HepG2 (cell line): ENCODE measurements around the gene SMAD7. TPM values are rescaled to one million over a fixed set of nuclear protein-coding genes. Genes with fewer than 3 reads are reported as not detected.
A peak's percentile ranks its signal among the peaks of the same experiment; 100 is the strongest.

Experiments
- CEBPG ChIP-seq: IDR thresholded peaks from 2 replicates; pipeline ENCODE4 v1.6.1; 2016
- HNF1B ChIP-seq: sonication (generic); formaldehyde crosslinking; IDR thresholded peaks from 2 replicates; pipeline ENCODE4 v1.5.1; 2020; ENCODE audit warnings: mild to moderate bottlenecking, moderate library complexity, missing genetic modification reagents
- HNRNPUL1 ChIP-seq: fragments of 200-400 bp; formaldehyde crosslinking; IDR thresholded peaks from 2 replicates; pipeline ENCODE4 v1.6.1; 2017; ENCODE audit warnings: low read depth, mild to moderate bottlenecking, low read length, moderate library complexity
- IKZF1 ChIP-seq: fragments of 450-650 bp; IDR thresholded peaks from 2 replicates; pipeline ENCODE4 v1.7.1; 2016
- IRF1 ChIP-seq: sonication (generic); formaldehyde crosslinking; IDR thresholded peaks from 2 replicates; pipeline ENCODE4 v1.4.0; 2020; ENCODE audit warnings: low read depth, mild to moderate bottlenecking, missing genetic modification reagents
- JARID2 ChIP-seq: sonication (generic); formaldehyde crosslinking; IDR thresholded peaks from 2 replicates; pipeline ENCODE4 v1.8.1; 2023; ENCODE audit warnings: missing genetic modification reagents, inconsistent platforms; ENCODE audit not compliant: insufficient replicate concordance
- MED13 ChIP-seq: sonication (generic); formaldehyde crosslinking; IDR thresholded peaks from 2 replicates; pipeline ENCODE4 v1.5.0; 2020; ENCODE audit warnings: missing genetic modification reagents
- MTERF4 ChIP-seq: sonication (generic); formaldehyde crosslinking; IDR thresholded peaks from 2 replicates; pipeline ENCODE4 v1.8.0; 2023; ENCODE audit warnings: mild to moderate bottlenecking, missing genetic modification reagents
- MYC ChIP-seq: sonication (generic); formaldehyde crosslinking; IDR thresholded peaks from 2 replicates; pipeline ENCODE4 v1.9.0; 2021; ENCODE audit warnings: missing genetic modification reagents, borderline replicate concordance
- NFATC3 ChIP-seq: sonication (generic); formaldehyde crosslinking; IDR thresholded peaks from 2 replicates; pipeline ENCODE4 v1.5.1; 2020; ENCODE audit warnings: mild to moderate bottlenecking, missing genetic modification reagents
- PPARG ChIP-seq: conservative IDR thresholded peaks from 2 replicates; pipeline ENCODE4 v1.6.1; 2016; ENCODE audit warnings: missing biosample characterization, missing genetic modification reagents
- TBX2 ChIP-seq: sonication (generic); formaldehyde crosslinking; IDR thresholded peaks from 2 replicates; pipeline ENCODE4 v1.5.0; 2020; ENCODE audit warnings: missing genetic modification reagents, mild to moderate bottlenecking, borderline replicate concordance
- THYN1 ChIP-seq: sonication (generic); formaldehyde crosslinking; IDR thresholded peaks from 2 replicates; pipeline ENCODE4 v1.8.1; 2023; ENCODE audit warnings: low read depth, mild to moderate bottlenecking, moderate library complexity, missing genetic modification reagents, borderline replicate concordance
- TIGD3 ChIP-seq: sonication (generic); formaldehyde crosslinking; IDR thresholded peaks from 2 replicates; pipeline ENCODE4 v1.5.1; 2020; ENCODE audit warnings: mild to moderate bottlenecking, missing genetic modification reagents, borderline replicate concordance
- ZGPAT ChIP-seq: IDR thresholded peaks from 2 replicates; pipeline ENCODE4 v1.6.1; 2016; ENCODE audit warnings: mild to moderate bottlenecking
- ZNF30 ChIP-seq: sonication (generic); formaldehyde crosslinking; IDR thresholded peaks from 2 replicates; pipeline ENCODE4 v1.5.0; 2020; ENCODE audit warnings: mild to moderate bottlenecking, missing genetic modification reagents
- ZNF335 ChIP-seq: sonication (generic); formaldehyde crosslinking; IDR thresholded peaks from 2 replicates; pipeline ENCODE4 v1.4.0; 2020; ENCODE audit warnings: missing genetic modification reagents
- ZNF354B ChIP-seq: sonication (generic); formaldehyde crosslinking; IDR thresholded peaks from 2 replicates; pipeline ENCODE4 v1.8.0; 2022; ENCODE audit warnings: mild to moderate bottlenecking, missing genetic modification reagents
- ZNF570 ChIP-seq: sonication (generic); formaldehyde crosslinking; IDR thresholded peaks from 2 replicates; pipeline ENCODE4 v1.4.0; 2020; ENCODE audit warnings: mild to moderate bottlenecking, missing genetic modification reagents, borderline replicate concordance
- ZNF770 ChIP-seq: sonication (generic); formaldehyde crosslinking; IDR thresholded peaks from 2 replicates; pipeline ENCODE4 v1.5.0; 2020; ENCODE audit warnings: mild to moderate bottlenecking, missing genetic modification reagents
- ZSCAN25 ChIP-seq: sonication (generic); formaldehyde crosslinking; IDR thresholded peaks from 2 replicates; pipeline ENCODE4 v1.8.0; 2022; ENCODE audit warnings: mild to moderate bottlenecking, missing genetic modification reagents
- polyA plus RNA-seq, 8 experiments: library from polyadenylated mRNA; depleted of rRNA in 3 of 8; stranded (reverse) in 7 of 8; unstranded in 1 of 8; fragments of >200 nt; fragmentation: Illumina TruSeq in 4 of 8; extraction: Trizol in 4 of 8; gene quantifications; 2 replicates each; pipeline versions ENCODE4 v1.2.1 to v1.2.3, GENCODE V29; 2011 to 2016; ENCODE audit warnings: low read depth in 4 of 8, missing spikeins in 1 of 8, mixed read lengths in 1 of 8; ENCODE audit not compliant: insufficient read depth in 1 of 8
- total RNA-seq, 5 experiments: library from RNA; depleted of rRNA; stranded (reverse); fragments of >200 nt; fragmentation: Illumina TruSeq; extraction: Trizol; gene quantifications; 2 replicates each; pipeline ENCODE4 v1.2.3, GENCODE V29; 2016; ENCODE audit warnings: low read depth in 1 of 5

The SMAD7 gene
- total and polyA plus RNA-seq, 2 of the 13 experiments (the other 11 are each of a cell fraction or from before 2014, with no cell fraction given), result 17.4 to 24.7 TPM

GRCh38 chr18:48948112-48949049 lies 2.4 kb downstream of the SMAD7 start (continued):
- TF ChIP-seq JARID2 (CRISPR knock-in tag), result no peak
- TF ChIP-seq IKZF1, result no peak
- no peak for TF ChIP-seq IRF1 (CRISPR knock-in tag)
- no peak for TF ChIP-seq TIGD3 (CRISPR knock-in tag)
- TF ChIP-seq NFATC3, result no peak
- TF ChIP-seq ZNF770 (CRISPR knock-in tag), result peak; percentile 80
- peak; percentile 26; the same call in 1 of the 2 replicates for TF ChIP-seq ZSCAN25 (CRISPR knock-in tag)
- TF ChIP-seq HNRNPUL1, result no peak
- no peak for TF ChIP-seq THYN1 (CRISPR knock-in tag)
- TF ChIP-seq TBX2, result peak; percentile 88
- TF ChIP-seq ZNF570, result no peak
- no peak for TF ChIP-seq MTERF4 (CRISPR knock-in tag)
- no peak for TF ChIP-seq ZNF354B (CRISPR knock-in tag)
- no peak for TF ChIP-seq ZNF30
- TF ChIP-seq CEBPG (CRISPR knock-in tag), result 0 out of 2 replicates have a peak, but pooled peaks have one; percentile 3
- TF ChIP-seq MED13 (CRISPR knock-in tag), result peak; percentile 64; the same call in 1 of the 2 replicates
- peak; percentile 71 for TF ChIP-seq MYC (CRISPR knock-in tag)
- peak; percentile 36; the same call in 1 of the 2 replicates for TF ChIP-seq PPARG
- no peak for TF ChIP-seq ZNF335 (CRISPR knock-in tag)
- peak; percentile 66 for TF ChIP-seq HNF1B (CRISPR knock-in tag)
- peak; percentile 81; the same call in 1 of the 2 replicates for TF ChIP-seq ZGPAT (CRISPR knock-in tag)
